HG03060 (cell line): ENCODE results near the gene RNPEPL1.

Source experiments
- ATAC-seq: cut with Tn5 transposase; IDR thresholded peaks from one replicate; pipeline ENCODE4 v1.9.1; 2021; ENCODE audit warnings: low read depth, moderate number of reproducible peaks; ENCODE audit not compliant: unreplicated experiment

RNPEPL1 gene

GRCh38 chr2:240563951-240564560 lies 4.2 kb upstream of the RNPEPL1 start:
- ATAC-seq = no peak

- no peak for ATAC-seq
These were observed 3.5 kb upstream of the RNPEPL1 start for GRCh38 chr2:240564561-240565332.

GRCh38 chr2:240565333-240566202 lies 2.7 kb upstream of the RNPEPL1 start:
- ATAC-seq = peak; percentile 34

GRCh38 chr2:240566203-240567136 lies 1.8 kb upstream of the RNPEPL1 start:
- peak; percentile 28 for ATAC-seq

GRCh38 chr2:240567137-240567871 lies 980 bp upstream of the RNPEPL1 start:
- ATAC-seq = no peak

- ATAC-seq = no peak
These were observed 616 bp downstream of the RNPEPL1 start for GRCh38 chr2:240568678-240569522.

- ATAC-seq = no peak
These were observed 1.3 kb downstream of the RNPEPL1 start for GRCh38 chr2:240569523-240569997.

- ATAC-seq = no peak
These were observed 1.8 kb downstream of the RNPEPL1 start for GRCh38 chr2:240569998-240570530.

GRCh38 chr2:240570531-240571313 lies 2.4 kb downstream of the RNPEPL1 start:
- ATAC-seq = no peak

GRCh38 chr2:240571314-240571973 lies 3.2 kb downstream of the RNPEPL1 start:
- ATAC-seq = no peak

- no peak for ATAC-seq
These were observed 4.1 kb downstream of the RNPEPL1 start for GRCh38 chr2:240572141-240573031.

GRCh38 chr2:240573071-240573515 lies 4.8 kb downstream of the RNPEPL1 start:
- no peak for ATAC-seq

- no peak for ATAC-seq
These were observed 5.5 kb downstream of the RNPEPL1 start for GRCh38 chr2:240573516-240574385.

- ATAC-seq = no peak
These were observed 6.3 kb downstream of the RNPEPL1 start for GRCh38 chr2:240574386-240575100.
